GM19025 (cell line): ENCODE data around the gene SCYL1.

Experiments
- ATAC-seq: cut with Tn5 transposase; IDR thresholded peaks from one replicate; pipeline ENCODE4 v1.9.1; 2021; ENCODE audit warnings: mild to moderate bottlenecking, low read depth, moderate library complexity; ENCODE audit not compliant: unreplicated experiment

SCYL1 gene

DNA sequence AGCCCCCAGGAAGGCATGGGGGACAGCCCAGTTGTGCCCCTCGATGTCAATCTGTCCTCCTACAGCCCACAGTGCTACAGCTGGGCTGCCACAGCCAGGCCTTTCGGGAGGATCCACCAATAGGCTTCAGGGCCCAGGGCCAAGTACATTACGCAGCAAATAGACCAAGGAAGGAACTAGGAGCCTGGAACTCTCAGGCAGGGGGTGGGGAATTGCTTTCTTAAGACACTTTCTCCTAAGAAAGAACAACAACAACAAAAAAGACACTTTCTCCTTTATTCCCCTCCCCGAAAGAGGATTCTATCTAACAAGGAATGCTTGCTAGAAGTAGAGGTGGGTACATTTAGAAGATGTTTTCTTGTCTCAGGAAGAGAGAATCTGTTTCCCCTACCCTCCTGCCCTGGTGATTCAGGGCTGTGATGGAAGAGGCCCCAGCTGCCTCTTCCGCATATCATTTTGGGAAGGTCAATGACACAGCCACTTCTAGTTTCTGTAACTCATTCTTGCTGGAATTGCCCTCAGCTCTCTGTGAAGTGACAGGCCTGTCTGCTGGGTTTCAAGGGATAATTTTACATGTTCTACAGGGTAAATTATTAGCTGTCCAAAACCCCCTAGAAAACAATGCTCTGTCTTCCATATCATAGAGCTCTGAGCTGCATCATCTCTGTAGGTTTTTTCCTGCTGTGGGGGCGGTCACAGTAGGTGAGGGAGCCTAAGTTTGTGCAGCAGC is 32.1 kb upstream of the SCYL1 start:
- no peak for ATAC-seq

DNA sequence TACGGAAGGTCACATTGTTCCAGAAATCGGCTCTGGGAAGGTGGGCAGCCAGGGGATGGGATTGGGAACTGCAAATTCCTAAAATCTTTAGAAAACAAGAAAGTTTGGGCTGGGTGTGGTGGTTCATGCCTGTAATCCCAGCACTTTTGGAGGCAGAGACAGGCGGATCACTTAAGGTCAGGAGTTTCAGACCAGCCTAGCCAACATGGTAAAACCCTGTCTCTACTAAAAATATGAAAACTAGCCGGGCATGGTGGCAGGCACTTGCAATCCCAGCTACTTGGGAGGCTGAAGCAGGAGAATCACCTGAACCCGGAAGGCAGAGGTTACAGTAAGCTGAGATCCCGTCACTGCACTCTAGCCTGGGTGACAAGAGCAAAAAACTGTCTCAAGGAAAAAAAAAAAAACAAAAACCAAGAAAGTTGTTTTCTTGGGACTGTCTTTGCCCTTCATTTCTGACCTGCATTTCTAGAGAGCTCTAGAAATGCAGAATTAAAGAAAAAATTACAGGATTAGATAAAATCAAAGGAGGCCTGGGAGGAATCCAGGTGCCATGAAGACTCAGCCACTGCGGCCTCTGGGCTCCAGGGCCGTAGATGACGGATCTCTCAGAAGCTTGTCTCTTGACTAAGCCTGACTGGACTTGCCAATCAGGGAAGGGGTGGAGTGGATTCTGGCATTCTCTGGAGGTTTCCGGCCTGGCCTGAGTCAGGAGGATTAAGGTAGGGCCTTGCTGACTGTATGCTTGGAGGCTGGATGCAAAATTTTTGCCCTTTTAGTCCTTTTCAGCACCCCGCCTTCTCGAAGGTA is 31.3 kb upstream of the SCYL1 start:
- no peak for ATAC-seq

- no peak for ATAC-seq
Observed at GRCh38 chr11:65496304-65497140, 28.4 kb upstream of the SCYL1 start.

- ATAC-seq, result peak; percentile 67
Observed at GRCh38 chr11:65497141-65498041, 27.5 kb upstream of the SCYL1 start.

GRCh38 chr11:65498042-65498726 is 26.7 kb upstream of the SCYL1 start:
- no peak for ATAC-seq

- no peak for ATAC-seq
Observed at GRCh38 chr11:65498727-65498976, 26.2 kb upstream of the SCYL1 start.

DNA sequence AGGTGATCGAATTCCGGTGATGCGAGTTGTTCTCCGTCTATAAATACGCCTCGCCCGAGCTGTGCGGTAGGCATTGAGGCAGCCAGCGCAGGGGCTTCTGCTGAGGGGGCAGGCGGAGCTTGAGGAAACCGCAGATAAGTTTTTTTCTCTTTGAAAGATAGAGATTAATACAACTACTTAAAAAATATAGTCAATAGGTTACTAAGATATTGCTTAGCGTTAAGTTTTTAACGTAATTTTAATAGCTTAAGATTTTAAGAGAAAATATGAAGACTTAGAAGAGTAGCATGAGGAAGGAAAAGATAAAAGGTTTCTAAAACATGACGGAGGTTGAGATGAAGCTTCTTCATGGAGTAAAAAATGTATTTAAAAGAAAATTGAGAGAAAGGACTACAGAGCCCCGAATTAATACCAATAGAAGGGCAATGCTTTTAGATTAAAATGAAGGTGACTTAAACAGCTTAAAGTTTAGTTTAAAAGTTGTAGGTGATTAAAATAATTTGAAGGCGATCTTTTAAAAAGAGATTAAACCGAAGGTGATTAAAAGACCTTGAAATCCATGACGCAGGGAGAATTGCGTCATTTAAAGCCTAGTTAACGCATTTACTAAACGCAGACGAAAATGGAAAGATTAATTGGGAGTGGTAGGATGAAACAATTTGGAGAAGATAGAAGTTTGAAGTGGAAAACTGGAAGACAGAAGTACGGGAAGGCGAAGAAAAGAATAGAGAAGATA is 25.7 kb upstream of the SCYL1 start, which contains the start of gene MALAT1:
Gene MALAT1 (plus strand): TSS at position 69 of the 736 bp plus-strand sequence.
- no peak for ATAC-seq

DNA sequence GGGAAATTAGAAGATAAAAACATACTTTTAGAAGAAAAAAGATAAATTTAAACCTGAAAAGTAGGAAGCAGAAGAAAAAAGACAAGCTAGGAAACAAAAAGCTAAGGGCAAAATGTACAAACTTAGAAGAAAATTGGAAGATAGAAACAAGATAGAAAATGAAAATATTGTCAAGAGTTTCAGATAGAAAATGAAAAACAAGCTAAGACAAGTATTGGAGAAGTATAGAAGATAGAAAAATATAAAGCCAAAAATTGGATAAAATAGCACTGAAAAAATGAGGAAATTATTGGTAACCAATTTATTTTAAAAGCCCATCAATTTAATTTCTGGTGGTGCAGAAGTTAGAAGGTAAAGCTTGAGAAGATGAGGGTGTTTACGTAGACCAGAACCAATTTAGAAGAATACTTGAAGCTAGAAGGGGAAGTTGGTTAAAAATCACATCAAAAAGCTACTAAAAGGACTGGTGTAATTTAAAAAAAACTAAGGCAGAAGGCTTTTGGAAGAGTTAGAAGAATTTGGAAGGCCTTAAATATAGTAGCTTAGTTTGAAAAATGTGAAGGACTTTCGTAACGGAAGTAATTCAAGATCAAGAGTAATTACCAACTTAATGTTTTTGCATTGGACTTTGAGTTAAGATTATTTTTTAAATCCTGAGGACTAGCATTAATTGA is 25.0 kb upstream of the SCYL1 start:
- no peak for ATAC-seq

- no peak for ATAC-seq
Observed at GRCh38 chr11:65500387-65501185, 24.3 kb upstream of the SCYL1 start.

- ATAC-seq, result no peak
Observed at GRCh38 chr11:65501186-65501471, 23.8 kb upstream of the SCYL1 start.

DNA sequence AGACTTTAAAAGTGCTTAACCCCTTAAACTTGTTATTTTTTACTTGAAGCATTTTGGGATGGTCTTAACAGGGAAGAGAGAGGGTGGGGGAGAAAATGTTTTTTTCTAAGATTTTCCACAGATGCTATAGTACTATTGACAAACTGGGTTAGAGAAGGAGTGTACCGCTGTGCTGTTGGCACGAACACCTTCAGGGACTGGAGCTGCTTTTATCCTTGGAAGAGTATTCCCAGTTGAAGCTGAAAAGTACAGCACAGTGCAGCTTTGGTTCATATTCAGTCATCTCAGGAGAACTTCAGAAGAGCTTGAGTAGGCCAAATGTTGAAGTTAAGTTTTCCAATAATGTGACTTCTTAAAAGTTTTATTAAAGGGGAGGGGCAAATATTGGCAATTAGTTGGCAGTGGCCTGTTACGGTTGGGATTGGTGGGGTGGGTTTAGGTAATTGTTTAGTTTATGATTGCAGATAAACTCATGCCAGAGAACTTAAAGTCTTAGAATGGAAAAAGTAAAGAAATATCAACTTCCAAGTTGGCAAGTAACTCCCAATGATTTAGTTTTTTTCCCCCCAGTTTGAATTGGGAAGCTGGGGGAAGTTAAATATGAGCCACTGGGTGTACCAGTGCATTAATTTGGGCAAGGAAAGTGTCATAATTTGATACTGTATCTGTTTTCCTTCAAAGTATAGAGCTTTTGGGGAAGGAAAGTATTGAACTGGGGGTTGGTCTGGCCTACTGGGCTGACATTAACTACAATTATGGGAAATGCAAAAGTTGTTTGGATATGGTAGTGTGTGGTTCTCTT is 23.2 kb upstream of the SCYL1 start:
- ATAC-seq, result no peak

- no peak for ATAC-seq
Observed at GRCh38 chr11:65502274-65502554, 22.7 kb upstream of the SCYL1 start.

DNA sequence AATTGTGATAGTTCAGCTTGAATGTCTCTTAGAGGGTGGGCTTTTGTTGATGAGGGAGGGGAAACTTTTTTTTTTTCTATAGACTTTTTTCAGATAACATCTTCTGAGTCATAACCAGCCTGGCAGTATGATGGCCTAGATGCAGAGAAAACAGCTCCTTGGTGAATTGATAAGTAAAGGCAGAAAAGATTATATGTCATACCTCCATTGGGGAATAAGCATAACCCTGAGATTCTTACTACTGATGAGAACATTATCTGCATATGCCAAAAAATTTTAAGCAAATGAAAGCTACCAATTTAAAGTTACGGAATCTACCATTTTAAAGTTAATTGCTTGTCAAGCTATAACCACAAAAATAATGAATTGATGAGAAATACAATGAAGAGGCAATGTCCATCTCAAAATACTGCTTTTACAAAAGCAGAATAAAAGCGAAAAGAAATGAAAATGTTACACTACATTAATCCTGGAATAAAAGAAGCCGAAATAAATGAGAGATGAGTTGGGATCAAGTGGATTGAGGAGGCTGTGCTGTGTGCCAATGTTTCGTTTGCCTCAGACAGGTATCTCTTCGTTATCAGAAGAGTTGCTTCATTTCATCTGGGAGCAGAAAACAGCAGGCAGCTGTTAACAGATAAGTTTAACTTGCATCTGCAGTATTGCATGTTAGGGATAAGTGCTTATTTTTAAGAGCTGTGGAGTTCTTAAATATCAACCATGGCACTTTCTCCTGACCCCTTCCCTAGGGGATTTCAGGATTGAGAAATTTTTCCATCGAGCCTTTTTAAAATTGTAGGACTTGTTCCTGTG is 22.1 kb upstream of the SCYL1 start:
- ATAC-seq, result no peak

DNA sequence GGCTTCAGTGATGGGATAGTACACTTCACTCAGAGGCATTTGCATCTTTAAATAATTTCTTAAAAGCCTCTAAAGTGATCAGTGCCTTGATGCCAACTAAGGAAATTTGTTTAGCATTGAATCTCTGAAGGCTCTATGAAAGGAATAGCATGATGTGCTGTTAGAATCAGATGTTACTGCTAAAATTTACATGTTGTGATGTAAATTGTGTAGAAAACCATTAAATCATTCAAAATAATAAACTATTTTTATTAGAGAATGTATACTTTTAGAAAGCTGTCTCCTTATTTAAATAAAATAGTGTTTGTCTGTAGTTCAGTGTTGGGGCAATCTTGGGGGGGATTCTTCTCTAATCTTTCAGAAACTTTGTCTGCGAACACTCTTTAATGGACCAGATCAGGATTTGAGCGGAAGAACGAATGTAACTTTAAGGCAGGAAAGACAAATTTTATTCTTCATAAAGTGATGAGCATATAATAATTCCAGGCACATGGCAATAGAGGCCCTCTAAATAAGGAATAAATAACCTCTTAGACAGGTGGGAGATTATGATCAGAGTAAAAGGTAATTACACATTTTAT is 21.4 kb upstream of the SCYL1 start:
- ATAC-seq, result no peak

GRCh38 chr11:65503949-65504673 is 20.8 kb upstream of the SCYL1 start:
- no peak for ATAC-seq
